HepG2 (cell line): Measurements from ENCODE around the gene KCTD8. TPM values are rescaled to one million over a fixed set of nuclear protein-coding genes. Genes with fewer than 3 reads are reported as not detected.
"Not testable (repeated sequence)": the region's sequence is repeated elsewhere in the genome, so short reads cannot be mapped to it uniquely, and the experiment has no call there.

Experiments used
- ATAC-seq: fragments of 200-7000 bp; cut with Tn5 transposase; 3 replicates; pipeline ENCODE4 v1.9.1; 2020; ENCODE audit warnings: mild to moderate bottlenecking, moderate library complexity
- BruUV-seq: library from RNA; stranded (reverse); fragments of 400-500 nt; replicated peaks from 2 replicates; lab custom pipeline; 2021; lab: Mats Ljungman, UMichigan
- CTCF ChIA-PET: fragments of 300-600 bp; formaldehyde crosslinking; extraction: SDS; loops from one replicate; lab custom pipeline; 2021; ENCODE audit warnings: low total read pairs, inconsistent platforms, low intra/inter-chr PET ratio; lab: Yijun Ruan, JAX
- POLR2A ChIA-PET: fragments of 350-600 bp; sonication (Branson Sonifier 250); formaldehyde crosslinking; loops from one replicate; lab custom pipeline; 2020; ENCODE audit warnings: antibody characterized with exemption, inconsistent platforms; lab: Yijun Ruan, JAX
- DNase-seq: peaks from one replicate; pipeline ENCODE4 v3.0.0-alpha.2; 2015; ENCODE audit warnings: low spot score
- FAIRE-seq: peaks from 3 replicates; lab custom pipeline; 2011; peaks lifted over from hg19 to GRCh38; lab: Jason Lieb, UNC
- H2AFZ ChIP-seq: one replicate; pipeline ENCODE4 v1.6.1; 2011; ENCODE audit warnings: low read length, inconsistent platforms
- H3K27ac ChIP-seq: fragments of 300-600 bp; 3 replicates; pipeline ENCODE4 v1.8.0; 2011; ENCODE audit warnings: mixed run types, mild to moderate bottlenecking, mixed read lengths, low read length, inconsistent platforms; ENCODE audit not compliant: insufficient read depth; ENCODE audit errors: extremely low read length
- H3K27me3 ChIP-seq, 2 experiments: fragments of 200-600 bp in 1 of 2; 2 replicates in 1 of 2; 3 replicates in 1 of 2; pipeline versions ENCODE4 v1.6.0 to v1.8.0; 2011; ENCODE audit warnings: low read length in 2 of 2, mild to moderate bottlenecking in 2 of 2, moderate library complexity in 2 of 2, inconsistent platforms in 1 of 2; ENCODE audit not compliant: insufficient read depth in 2 of 2, control insufficient read depth in 1 of 2
- H3K36me3 ChIP-seq, 2 experiments: fragments of 200-600 bp in 1 of 2; replicated peaks in 1 of 2; 2 replicates in 1 of 2; 3 replicates in 1 of 2; pipeline versions ENCODE4 v1.5.1 to v1.8.0; 2011; ENCODE audit warnings: low read length in 2 of 2, inconsistent platforms in 1 of 2; ENCODE audit not compliant: insufficient read depth in 2 of 2, control insufficient read depth in 1 of 2
- H3K4me1 ChIP-seq: 2 replicates; pipeline ENCODE4 v1.5.1; 2012; ENCODE audit warnings: low read length, inconsistent platforms; ENCODE audit not compliant: insufficient read depth
- H3K4me2 ChIP-seq: 2 replicates; pipeline ENCODE4 v1.6.0; 2011; ENCODE audit warnings: low read depth, low read length, inconsistent platforms
- H3K4me3 ChIP-seq, 3 experiments: fragments of 200-600 bp in 1 of 3; sonication (generic), shearing (Covaris generic) in 1 of 3; replicated peaks in 1 of 3; 2 replicates each; pipeline ENCODE4 v1.5.1; 2011 to 2016; ENCODE audit warnings: low read length in 3 of 3, inconsistent platforms in 2 of 3, low read depth in 2 of 3, mild to moderate bottlenecking in 2 of 3, control low read depth in 1 of 3, mixed read lengths in 1 of 3; ENCODE audit not compliant: insufficient read depth in 1 of 3
- H3K79me2 ChIP-seq: one replicate; pipeline ENCODE4 v1.6.1; 2011; ENCODE audit warnings: low read length, inconsistent platforms; ENCODE audit not compliant: insufficient read depth
- H3K9ac ChIP-seq: 2 replicates; pipeline ENCODE4 v1.6.0; 2011; ENCODE audit warnings: mild to moderate bottlenecking, low read depth, low read length, inconsistent platforms; ENCODE audit not compliant: insufficient read depth
- H3K9me3 ChIP-seq: 2 replicates; pipeline ENCODE4 v1.5.1; 2012; ENCODE audit warnings: mild to moderate bottlenecking, low read length
- H4K20me1 ChIP-seq: 2 replicates; pipeline ENCODE4 v1.6.0; 2011; ENCODE audit warnings: inconsistent platforms, mild to moderate bottlenecking, low read length, moderate library complexity; ENCODE audit not compliant: insufficient read depth
- MAFK ChIP-seq, 2 experiments: IDR thresholded peaks in 1 of 2; conservative IDR thresholded peaks in 1 of 2; 2 replicates each; pipeline ENCODE4 v1.6.1; 2011; ENCODE audit warnings: improper control_type of control experiment in 2 of 2, low read length in 2 of 2
- WGBS: methylation state at CpG from one replicate; pipeline ENCODE4 v1.1.6; 2017; ENCODE audit warnings: low lambda C conversion rate; 5-methylcytosine and 5-hydroxymethylcytosine counted together
- in situ Hi-C: cut with HindIII; loops from 2 replicates; pipeline ENCODE4 v1.10.0; 2017; ENCODE audit warnings: low pct_unique_long_range_greater_than_20kb; ENCODE audit not compliant: extremely low pct_ligation_motif_present
- intact Hi-C: fragments of 100-400 bp; cut with micrococcal nuclease; formaldehyde crosslinking; loops from one replicate; pipeline ENCODE4 v1.10.0; 2022; ENCODE audit not compliant: unreplicated experiment
- polyA plus RNA-seq, 8 experiments: library from polyadenylated mRNA; depleted of rRNA in 3 of 8; stranded (reverse) in 7 of 8; unstranded in 1 of 8; fragments of >200 nt; fragmentation: Illumina TruSeq in 4 of 8; extraction: Trizol in 4 of 8; gene quantifications; 2 replicates each; pipeline versions ENCODE4 v1.2.1 to v1.2.3, GENCODE V29; 2011 to 2016; ENCODE audit warnings: low read depth in 4 of 8, missing spikeins in 1 of 8, mixed read lengths in 1 of 8; ENCODE audit not compliant: insufficient read depth in 1 of 8
- total RNA-seq, 5 experiments: library from RNA; depleted of rRNA; stranded (reverse); fragments of >200 nt; fragmentation: Illumina TruSeq; extraction: Trizol; gene quantifications; 2 replicates each; pipeline ENCODE4 v1.2.3, GENCODE V29; 2016; ENCODE audit warnings: low read depth in 1 of 5

The KCTD8 gene
- total and polyA plus RNA-seq, 2 of the 13 experiments (the other 11 are each of a cell fraction or from before 2014, with no cell fraction given): not detected

- intact Hi-C loops: no loop called here
Measured at GRCh38 chr4:44186096-44186849, 262.3 kb downstream of the KCTD8 start.

GRCh38 chr4:44181491-44182349, 266.9 kb downstream of the KCTD8 start:
- POLR2A ChIA-PET, H4K20me1 ChIP-seq, CTCF ChIA-PET, ATAC-seq, in situ Hi-C loops, FAIRE-seq, H3K4me3 ChIP-seq, H3K36me3 ChIP-seq, DNase-seq, H3K4me2 ChIP-seq, BruUV-seq, H3K9ac ChIP-seq, H2AFZ ChIP-seq, H3K4me1 ChIP-seq, H3K79me2 ChIP-seq, intact Hi-C loops, H3K27ac ChIP-seq, H3K27me3 ChIP-seq: not testable (repeated sequence)
- WGBS: 55% methylated on average over 13 of the region's 54 CpGs
- peaks cover 17% of the 10 kb centered on the region for H3K9me3 ChIP-seq

More at GRCh38 chr4:44186096-44186849, 262.3 kb downstream of the KCTD8 start:
- Histone ChIP-seq H3K9ac (no peak overlapping the region), H3K9me3 (peaks cover 5% of the 10 kb centered on the region; the same call in 1 of the 2 replicates), H2AFZ (no peak overlapping the region), H3K4me1 (no peaks in the 10 kb centered on the region), H3K4me3 (no peak overlapping the region), H3K27ac (no peak overlapping the region), H3K4me2 (no peak overlapping the region), H3K79me2 (no peaks in the 10 kb centered on the region), H3K27me3 (no peaks in the 10 kb centered on the region), H3K36me3 (no peaks in the 10 kb centered on the region), H4K20me1 (no peaks in the 10 kb centered on the region)
- BruUV-seq: no TSS peak
- in situ Hi-C loops: no loop called here
- TF ChIP-seq MAFK (conservative IDR thresholded peaks at IDR 0.05 in 1 of 2, IDR thresholded peaks at IDR 0.05 in 1 of 2; ENCODE audit: low read length in 2 of 2): no peak
- no peak for FAIRE-seq
- ATAC-seq: no peak
- DNase-seq: no peak
- POLR2A ChIA-PET: no interaction called here
- CTCF ChIA-PET: no interaction called here
- WGBS: 40% methylated on average over 12 of the region's 23 CpGs

GRCh38 chr4:44167766-44168165, 280.8 kb downstream of the KCTD8 start:
- H4K20me1 ChIP-seq, intact Hi-C loops, H3K4me2 ChIP-seq, H3K4me1 ChIP-seq, H3K27ac ChIP-seq, H3K27me3 ChIP-seq, BruUV-seq, POLR2A ChIA-PET, DNase-seq, H3K4me3 ChIP-seq, H2AFZ ChIP-seq, H3K9ac ChIP-seq, H3K79me2 ChIP-seq, H3K36me3 ChIP-seq, ATAC-seq, CTCF ChIA-PET, FAIRE-seq, in situ Hi-C loops: not testable (repeated sequence)
- peaks cover 53% of the 10 kb centered on the region for H3K9me3 ChIP-seq
- WGBS: 92% methylated on average over 7 of the region's 27 CpGs
